ENCODE results near the gene FNTB.

The FNTB gene

GRCh38 chr14:64983439-64984310 is 3.0 kb upstream of the FNTB start:
- DNase-seq = no peak

- no peak for DNase-seq
Observed at GRCh38 chr14:64987438-64987767, 708 bp downstream of the FNTB start.

DNA sequence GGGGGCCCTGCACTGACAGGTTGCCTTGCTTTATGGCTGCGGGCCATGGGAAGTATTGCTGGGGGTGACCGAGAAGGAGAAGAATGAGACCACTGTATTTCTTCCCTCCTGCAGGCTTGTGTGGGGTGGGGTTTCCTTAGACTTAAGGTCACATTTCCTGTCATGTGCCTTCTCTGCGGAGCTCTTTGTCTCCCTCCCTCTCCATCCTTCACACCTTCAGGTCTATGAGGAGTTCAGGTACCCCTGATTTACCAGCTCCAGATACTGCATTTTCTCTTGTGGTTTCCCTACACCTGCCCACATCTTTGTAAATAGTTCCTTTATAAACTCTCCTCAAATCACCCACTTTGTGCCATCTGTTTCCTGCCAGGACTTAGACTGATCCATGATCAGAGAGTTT is 3.6 kb downstream of the FNTB start:
- no peak for DNase-seq

GRCh38 chr14:64990939-64991338 is 4.2 kb downstream of the FNTB start:
- no peak for DNase-seq

GRCh38 chr14:64992328-64992885 is 5.7 kb downstream of the FNTB start:
- DNase-seq = no peak

- no peak for DNase-seq
Observed at GRCh38 chr14:64993266-64993930, 6.7 kb downstream of the FNTB start.

- DNase-seq = no peak
Observed at GRCh38 chr14:64994540-64994939, 7.8 kb downstream of the FNTB start.

DNA sequence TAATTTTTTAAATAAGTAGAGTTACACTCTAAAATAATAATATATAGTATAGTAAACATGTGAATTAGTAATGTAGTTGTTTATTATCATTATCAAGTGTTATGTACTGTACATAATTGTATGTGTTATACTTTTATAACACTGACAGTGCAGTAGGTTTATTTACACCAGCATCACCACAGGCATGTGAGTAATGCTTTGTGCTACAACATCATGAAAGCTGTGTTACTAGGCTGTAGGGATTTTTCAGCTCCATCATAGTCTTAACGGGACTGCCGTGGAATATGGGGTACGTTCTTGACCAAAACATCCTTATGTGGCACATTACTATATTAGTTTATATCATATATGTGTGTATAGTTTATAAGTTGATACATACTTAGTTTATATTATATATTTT is 8.6 kb downstream of the FNTB start:
- DNase-seq = no peak

GRCh38 chr14:64997108-64997794 is 10.6 kb downstream of the FNTB start:
- DNase-seq = no peak

DNA sequence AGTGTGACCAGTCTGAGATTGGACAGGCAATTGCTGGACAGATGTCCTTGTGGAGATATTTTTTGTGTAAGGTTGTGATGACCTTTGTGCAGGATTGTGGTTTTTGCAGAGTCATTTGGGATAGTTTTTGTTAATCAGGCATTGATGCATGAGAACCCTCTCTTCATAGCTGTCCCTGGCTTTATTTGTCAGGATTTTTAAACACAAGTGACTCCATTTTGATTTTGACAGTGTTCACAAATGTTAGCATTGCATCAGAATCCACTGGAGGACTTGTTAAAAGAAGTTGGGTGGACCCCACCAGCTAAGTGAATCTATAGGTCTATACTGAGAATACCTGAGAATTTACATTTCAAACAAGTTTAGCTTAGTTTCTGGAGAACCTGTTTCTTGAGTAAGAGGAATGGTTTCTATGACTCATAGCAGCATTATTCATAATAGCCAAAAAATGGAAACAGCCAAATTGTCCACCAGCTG is 11.8 kb downstream of the FNTB start:
- no peak for DNase-seq

DNA sequence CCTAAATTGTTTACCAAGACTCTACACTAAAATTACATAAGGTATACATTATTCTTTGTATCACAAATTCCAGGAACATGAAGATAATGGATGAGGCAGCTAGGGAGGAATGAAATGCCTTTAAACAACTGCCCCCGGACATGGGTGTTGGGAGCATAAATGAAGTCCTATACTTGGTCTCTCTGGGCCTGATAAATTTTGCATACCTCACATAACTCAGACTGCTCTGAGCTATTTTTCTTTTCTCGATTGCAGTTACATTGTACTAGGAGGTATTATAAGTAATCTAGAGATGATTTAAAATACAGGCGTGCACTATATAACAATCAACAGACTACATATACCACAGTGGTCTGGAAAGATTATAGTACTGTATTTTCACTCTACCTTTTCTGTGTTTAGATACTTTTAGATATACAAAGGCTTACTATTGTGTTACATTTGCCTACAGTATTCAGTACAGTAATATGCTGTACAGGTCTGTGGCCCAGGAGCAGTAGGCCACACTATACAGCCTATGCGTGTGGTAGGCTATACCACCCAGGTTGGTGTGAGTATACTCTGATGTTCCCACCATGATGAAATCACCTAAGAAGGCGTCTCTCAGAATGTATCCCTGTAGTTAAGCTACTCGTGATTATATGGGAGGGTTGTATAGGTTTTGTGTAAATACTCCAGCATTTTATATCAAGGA is 14.3 kb downstream of the FNTB start:
- no peak for DNase-seq

DNA sequence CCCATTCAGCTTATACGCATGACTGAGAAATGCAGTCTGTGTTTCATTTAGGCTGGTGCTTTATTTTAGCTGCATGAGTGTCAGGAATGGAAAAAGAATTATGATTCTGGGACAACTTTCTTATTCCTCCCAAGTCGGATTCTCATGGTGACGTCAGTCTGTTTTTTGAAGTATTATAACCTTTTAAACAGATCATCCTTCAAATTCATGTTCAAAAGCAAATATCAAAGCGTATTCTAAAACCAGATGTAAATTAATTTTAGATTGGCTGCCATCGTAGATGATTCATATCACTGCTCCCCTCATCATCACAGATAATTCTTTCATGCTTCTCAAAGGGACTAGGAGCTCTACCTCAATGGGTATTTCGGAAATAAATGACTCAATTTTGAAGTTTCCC is 15.0 kb downstream of the FNTB start:
- no peak for DNase-seq

DNA sequence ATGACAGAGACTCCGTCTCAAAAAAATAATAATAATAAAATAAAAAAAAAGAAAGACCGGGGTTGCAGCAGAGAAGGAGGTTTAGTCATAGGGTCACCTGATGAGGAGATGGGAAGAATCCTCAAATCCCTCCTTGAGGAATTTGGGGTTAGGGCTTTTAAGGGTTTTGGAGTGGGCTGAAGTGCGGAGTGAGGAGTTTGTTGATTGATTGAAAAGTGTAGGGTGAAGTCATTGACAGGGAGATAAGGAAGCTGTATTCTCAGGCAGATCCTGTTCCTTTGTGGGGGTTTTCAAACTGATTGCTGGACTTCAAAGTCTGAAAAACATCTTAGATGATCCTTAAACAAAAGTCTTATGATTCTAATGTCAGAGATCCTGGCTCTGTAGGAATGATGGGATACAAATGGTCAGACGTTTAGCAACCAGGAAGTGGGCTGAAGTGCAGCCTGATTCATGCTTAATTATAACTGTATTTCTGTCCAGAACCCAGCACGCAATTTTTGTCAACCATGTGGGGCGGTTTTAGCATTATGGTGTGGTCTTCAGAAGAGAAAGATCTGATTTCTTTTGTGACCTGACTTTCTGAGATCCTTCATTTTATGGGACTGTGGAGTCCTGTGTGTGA is 16.0 kb downstream of the FNTB start:
- no peak for DNase-seq

- no peak for DNase-seq
Observed at GRCh38 chr14:65003394-65003793, 16.7 kb downstream of the FNTB start.

GRCh38 chr14:65006261-65006721 is 19.6 kb downstream of the FNTB start:
- no peak for DNase-seq

GRCh38 chr14:65007202-65007601 is 20.5 kb downstream of the FNTB start:
- no peak for DNase-seq

DNA sequence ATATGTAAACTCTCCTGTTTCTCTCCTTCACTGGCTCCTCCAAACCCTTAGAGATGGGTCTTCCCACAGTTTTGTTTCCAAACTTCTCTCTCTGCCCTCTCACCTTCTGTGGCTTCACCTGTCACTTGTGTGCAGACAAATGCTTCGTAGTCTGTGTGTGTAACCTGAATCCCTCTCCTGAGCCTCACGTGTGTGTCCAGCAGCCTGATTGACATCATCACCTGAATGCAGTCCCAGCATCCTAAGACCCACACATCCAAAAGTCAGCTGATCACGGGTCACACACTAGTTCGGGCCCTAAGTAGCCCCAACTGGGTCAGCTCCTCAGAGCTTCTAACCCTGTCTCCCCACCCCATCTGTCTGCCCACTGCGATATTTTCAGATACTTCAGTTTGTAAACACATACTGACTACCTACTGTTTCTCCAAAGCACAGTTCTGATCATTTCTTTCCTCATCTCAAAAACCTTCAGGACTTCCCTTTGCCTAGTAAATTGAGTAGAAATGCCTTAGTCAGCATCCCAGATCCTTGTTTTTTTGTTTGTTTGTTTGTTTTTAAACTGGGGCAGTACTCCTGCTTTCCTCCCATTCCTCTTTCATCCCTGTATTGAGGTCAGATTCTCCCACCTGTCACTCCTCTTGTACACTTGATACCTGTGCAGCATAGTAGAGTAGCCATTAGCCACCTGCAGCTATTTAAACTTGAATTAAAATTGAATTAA is 23.7 kb downstream of the FNTB start:
- DNase-seq = no peak

- no peak for DNase-seq
Observed at GRCh38 chr14:65011538-65011937, 24.8 kb downstream of the FNTB start.

DNA sequence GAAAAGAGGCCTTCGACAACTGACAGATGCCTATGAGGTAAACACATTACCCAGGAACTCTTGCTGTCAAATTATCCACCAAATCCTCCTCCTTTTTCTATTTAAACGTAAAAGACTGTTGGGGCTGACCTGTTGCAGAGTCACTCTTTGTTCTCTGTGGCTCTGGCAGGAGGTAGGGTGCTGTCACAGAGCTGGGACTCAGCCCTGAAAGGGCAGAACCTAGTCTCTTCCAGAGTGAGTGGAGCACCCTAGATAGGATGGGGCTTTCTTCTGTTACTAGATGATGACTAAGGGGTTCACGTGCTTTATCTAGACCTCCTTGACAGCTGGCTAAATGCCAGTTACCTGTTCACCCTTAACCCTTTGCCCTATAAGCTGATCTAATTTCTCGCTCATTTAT is 25.7 kb downstream of the FNTB start:
- DNase-seq = no peak

DNA sequence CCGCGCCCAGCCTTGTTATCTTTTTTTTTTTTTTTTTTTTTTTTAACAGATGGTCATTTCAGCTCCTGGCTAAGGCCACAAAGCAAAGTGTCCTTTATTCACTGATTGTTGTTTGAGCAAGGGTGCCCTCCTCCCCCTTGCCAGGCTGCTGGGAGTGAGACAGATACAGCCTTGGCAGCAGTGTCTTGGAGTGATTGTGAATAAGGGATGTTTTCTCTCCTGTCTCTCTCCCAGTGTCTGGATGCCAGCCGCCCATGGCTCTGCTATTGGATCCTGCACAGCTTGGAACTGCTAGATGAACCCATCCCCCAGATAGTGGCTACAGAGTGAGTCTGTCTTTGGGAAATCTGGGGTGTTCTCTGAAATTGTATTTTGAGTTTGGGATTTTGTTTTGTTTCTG is 28.7 kb downstream of the FNTB start:
- no peak for DNase-seq

DNA sequence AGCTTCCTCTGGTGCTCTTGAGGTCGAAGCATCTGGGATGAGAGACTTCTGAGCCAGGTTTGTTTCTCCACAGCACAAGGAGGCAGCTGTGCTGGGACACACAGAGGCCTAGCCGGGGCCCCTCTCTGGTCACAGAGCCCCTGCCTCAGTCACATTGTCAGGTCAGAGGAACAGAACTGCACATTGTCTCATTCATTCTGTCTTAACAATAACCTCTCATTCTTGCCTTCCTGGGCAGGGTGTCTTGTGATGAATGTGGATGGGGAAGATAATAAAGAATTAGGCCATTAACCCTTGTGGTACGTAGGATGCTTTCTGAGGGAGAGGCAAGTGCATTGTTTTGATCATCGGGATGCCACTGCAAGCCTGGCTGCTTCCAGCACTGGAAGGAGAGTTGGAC is 29.8 kb downstream of the FNTB start:
- DNase-seq = no peak
